Mesenchymal stem cell (in vitro differentiated cells and primary cell): ENCODE measurements around the gene C12orf50. TPM values are rescaled to one million over a fixed set of nuclear protein-coding genes. Genes with fewer than 3 reads are reported as not detected.

Experiments used
- small RNA-seq: library from polyadenylated mRNA; stranded (forward); fragments of <200 nt; extraction: miRNeasy Mini kit (QIAGEN cat#:217004); gene quantifications from one replicate; pipeline ENCODE3, GENCODE V24; 2013; ENCODE audit warnings: low read depth

The C12orf50 gene

Small RNA genes lying within 50 kb of the gene (small RNA-seq; reads per million reads assigned to genes)
- gene RNA5SP364: not detected
